Activated T-cell treated with anti-CD3 and anti-CD28 coated beads, Interleukin-2, amount 50 U/mL, for 48 hours (primary cell): ENCODE results near the gene NGDN.

ENCODE experiments used
- DNase-seq, 2 experiments: peaks; one replicate each; pipeline ENCODE4 v3.0.0-alpha.2; 2020

NGDN gene

DNA sequence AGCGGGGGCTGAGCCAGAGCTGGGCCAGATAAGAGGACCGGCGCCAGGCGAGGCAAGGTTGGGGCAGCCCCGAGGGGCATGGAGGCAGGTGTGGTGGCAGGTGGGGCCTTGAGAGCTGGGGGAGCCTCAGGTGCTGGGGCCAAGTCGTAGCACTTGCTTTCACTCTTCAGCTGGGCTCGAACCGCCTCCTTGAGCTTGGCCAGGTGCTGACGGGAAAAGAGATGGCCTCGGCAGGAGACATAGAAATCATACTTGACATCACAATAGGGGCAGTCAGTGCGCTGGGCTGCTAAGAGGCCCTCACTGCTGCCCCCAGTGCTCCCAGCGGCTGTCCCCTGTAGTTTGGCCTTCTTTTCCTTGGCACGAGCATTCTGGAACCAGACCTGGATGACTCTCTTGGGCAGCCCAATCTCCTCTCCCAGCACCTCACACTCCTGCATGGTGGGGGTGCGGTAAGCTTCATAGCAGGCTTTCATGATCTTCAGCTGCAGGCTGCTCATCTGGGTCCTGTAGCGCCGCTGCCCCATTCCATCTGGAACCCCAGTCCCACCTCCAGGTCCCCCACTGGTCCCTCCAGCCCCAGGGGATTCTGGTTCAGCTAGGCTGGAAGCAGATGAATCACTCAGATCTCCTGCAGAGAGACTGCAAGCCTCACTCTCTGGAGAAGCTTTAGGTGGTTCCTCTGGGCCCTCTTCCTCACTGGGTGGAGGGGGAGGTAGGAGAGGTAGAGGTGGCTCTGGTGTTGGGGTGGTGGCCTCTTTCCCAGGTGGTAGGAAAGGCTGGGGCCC is 53.9 kb downstream of the NGDN start:
- no peak for DNase-seq

DNA sequence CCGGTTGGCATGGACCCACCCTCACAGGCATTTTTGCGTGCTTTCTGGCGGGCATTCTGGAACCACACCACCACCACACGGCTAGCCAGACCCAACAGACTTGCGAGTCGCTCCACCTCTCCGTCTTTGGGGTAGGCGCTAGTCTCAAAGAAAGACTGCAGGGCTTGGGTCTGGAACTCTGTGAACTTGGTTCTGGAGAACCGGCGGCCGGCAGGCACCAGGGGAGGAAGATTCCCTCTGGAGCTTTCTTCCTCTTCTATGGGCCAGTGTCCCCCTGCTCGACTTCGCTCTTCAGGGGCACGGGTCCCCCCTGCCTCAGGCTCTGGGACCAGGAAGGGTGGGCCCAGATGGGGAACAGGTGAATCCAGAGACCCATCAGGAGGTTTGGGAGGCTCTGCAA is 55.5 kb downstream of the NGDN start:
- no peak for DNase-seq

DNA sequence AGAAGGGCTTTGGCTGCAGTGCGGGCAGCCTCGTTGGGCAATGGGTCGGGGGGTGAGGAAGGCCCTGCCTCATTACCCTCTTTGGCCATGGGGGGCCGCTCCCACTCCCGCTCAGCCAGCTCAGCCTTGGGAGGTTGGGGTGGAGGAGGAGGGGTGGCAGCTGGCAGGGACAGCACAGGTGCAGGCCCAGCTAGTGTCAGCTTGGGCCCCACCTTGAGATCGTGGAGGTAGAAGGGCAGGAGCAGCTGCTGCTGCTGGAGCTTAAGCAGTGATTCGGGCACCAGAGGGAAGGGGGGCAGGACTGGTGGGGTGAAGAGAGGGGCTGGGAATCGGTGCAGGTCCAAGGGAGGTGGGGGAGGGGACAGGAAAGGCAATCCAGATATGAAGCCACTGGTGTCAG is 56.1 kb downstream of the NGDN start:
- DNase-seq: no peak
